GM18873 (cell line): ENCODE data around the gene P3H2.
A peak's percentile ranks its signal among the peaks of the same experiment; 100 is the strongest.
"Not testable (repeated sequence)": the region's sequence is repeated elsewhere in the genome, so short reads cannot be mapped to it uniquely, and the experiment has no call there.

ENCODE experiments used
- ATAC-seq: cut with Tn5 transposase; IDR thresholded peaks from one replicate; pipeline ENCODE4 v1.9.1; 2021; ENCODE audit warnings: mild to moderate bottlenecking, moderate library complexity, moderate number of reproducible peaks; ENCODE audit not compliant: unreplicated experiment, low FRiP score

The P3H2 gene

DNA sequence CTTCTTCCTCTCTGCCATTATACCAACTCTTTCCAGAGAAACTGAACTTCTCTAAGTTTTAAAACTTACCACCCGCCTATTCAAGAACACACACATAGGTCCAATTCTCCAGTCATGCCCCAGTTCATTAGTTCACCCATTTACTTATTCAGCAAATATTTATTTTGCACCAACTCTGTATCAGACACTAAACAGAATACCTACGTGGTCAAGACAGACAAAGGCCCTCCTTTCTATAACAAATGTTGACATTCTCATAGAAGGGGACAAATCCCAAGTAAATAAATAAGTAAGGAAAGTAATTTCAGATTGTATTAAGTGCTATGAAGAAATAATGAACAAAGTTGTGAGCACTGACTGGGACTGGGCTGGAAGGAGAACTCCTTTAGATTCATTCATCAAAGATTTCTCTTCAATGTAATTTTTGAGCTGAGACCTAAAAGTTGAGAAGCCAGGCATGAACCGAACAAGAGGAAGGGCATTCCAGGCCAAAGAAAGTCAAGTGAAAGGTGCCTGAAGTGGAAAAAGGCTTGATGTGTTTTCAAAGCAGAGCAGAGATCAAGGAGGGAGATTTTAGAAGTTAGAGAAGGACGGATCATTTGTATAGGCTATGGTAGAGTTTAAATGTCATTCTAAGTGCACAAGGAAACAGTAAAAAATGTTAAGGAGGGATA lies 120.4 kb downstream of the P3H2 start:
- ATAC-seq: no peak

DNA sequence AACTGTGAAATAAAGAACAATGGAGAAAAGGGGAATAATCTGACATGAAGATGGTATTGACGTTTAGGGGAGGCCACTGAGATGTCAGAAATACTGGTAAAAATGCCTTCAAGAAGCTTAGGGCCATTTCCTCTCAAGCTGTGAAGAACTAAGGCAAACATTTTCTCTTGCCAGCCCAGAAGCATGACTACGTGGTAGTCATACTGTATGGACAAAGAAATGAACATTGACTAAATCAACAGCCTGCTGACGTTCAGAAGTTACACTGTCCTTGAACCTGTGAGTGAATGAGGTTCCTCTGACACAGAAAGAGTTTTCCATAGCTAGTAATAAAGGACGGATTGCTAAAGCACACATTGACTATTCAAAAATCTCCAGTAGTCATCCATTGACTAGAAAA lies 121.0 kb downstream of the P3H2 start:
- ATAC-seq: no peak

DNA sequence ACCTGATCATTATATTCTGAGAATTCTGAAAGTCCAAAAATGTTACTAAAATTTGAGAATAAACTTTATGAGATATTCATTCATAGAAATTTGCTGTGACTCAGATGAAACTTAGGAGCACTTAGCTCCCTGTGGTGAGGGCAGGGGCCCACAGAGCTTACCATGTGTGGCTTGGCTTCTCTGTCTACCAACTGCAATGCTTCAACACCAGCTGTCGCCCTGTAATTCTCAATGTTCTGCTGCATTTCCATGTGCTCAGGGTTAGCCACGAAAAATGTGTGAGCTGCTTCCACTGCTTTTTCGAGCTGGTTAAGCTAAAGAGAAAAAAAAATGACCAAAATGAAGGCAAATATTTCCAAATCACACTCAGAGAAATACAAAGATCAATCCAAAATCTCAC lies 125.6 kb downstream of the P3H2 start:
- ATAC-seq: no peak

DNA sequence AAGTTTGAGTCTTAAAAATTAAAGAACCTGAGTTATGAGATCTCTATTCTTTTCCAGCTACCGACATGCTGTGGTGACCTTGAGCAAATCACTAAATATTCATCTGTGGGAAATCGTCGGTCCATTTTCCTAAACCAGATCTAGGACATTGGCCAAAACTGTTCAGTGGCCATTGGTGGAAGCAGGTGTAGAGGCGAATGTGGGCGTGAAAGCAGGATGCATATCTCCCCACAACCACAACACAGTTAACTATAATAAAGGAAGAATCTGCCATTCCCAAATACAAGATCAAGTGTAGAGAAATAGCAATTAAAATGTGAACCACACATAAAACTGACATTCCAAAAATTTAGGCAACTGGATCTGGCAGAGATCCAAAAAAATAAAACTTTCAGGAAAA lies 129.9 kb downstream of the P3H2 start:
- ATAC-seq: no peak

DNA sequence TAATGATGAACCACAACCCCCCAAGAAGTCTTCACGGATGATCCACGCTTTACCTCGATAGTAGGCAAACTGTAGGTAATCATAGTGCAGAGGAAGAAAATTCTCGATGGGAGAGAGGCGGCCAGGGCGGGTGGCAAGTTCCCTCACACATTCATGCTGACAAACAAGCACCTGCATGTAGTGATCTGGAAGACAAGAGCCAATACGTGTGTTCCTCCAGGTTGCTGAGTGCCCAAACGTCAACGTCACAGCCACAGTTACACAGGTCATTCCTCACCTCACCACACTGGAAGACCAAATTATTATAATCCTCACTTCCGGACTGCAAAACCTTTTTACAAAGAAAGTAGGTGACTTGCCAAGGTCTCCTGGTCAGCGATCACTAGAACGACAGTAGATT lies 131.8 kb downstream of the P3H2 start:
- no peak for ATAC-seq

DNA sequence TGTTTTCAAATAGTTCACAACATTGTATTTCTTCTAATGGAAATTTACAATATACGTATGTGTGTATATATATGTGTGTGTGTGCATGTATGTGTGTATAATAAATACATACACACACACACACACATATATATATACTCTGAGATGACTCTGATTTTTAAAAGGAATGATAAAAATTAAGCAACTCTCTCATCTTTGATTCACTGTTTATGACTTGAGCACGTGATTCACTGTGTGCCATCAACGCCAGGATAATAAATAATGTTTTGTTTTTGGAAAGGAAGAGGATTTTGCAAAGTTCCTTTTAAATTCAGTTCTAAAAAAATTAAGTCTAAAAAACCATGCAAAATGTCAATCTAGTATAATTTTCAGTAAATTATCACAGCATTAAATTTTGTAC lies 132.4 kb downstream of the P3H2 start:
- no peak for ATAC-seq

DNA sequence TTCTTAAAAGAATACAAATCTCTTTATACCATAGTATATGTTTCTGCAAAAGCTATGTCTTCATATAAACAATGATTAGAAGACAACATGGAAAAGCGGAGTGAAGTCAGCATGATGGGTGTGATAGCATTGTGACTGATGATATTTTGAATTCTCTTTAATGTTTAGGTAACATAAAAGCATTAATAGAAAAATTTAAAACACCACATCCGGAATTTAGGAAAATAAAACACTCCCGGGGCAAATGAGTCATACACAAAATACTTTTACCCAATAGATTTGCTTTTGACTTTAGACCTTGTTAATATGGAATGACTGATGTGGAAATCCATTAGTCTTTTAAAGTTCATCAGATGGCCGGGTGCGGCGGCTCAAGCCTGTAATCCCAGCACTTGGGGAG lies 134.7 kb downstream of the P3H2 start:
- ATAC-seq: no peak

DNA sequence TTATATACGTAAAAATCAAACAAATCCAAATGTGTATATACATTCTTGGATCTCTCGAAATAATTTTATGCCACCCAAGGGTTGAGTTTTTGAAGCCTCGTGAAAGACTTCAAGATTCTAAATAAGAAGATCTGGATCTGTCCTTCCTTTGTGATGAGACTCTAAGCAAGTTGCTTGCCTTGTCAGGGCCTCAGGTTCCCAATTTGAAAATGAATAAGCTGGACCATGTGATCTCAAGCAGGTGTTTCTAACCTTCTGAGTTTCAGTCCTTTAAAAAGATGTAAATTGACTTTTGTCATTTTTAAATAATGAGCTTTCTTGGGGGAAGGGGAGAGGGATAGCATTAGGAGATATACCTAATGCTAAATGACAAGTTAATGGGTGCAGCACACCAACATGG lies 137.1 kb downstream of the P3H2 start:
- no peak for ATAC-seq

DNA sequence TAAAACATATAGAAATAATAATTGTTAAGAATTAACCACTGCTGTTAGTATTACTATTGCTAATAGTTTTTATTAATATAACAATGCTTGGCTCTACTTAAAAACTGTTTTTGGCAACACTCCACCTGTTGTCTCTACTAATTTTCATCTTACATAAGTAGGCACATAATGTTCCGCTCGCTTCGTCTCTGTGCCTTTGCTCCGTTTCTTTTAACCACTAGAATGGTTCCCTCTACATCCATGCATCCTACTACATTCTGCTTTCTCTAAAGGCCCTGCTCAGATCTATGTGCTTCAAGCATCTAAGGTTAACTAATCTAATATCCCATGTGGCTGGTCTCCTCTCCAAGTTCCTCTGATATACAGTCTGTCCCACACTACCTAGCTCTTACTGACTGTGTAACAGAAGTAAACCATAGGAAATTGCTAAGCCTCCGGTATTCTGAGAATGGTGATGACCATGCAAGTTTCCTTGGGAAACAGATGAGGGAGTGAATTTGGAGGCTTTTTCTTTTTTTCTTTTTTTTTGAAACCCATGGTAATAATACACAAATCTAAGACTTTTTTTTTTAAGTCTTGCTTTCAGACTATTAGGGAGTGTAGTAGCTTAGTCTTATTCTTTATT lies 138.3 kb downstream of the P3H2 start:
- ATAC-seq: no peak

DNA sequence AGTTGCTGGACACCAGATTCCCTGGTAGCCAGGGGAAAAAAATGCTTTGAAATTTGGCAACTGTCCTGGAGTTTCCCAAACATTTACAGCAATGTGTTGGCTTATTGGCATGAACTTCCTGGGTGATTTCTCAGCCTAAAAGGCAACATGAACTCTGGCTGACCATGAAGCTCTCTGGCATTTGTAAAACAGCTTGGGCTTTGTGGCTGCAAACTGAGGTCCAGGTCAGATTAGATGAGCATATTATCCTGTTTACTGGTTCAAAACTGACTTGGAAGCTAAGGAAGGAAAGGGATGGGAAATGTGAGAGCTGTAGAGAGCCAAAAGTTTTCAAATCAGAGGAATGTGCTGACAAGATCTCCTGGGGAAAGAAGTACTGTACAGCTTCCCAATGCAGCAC lies 139.0 kb downstream of the P3H2 start:
- ATAC-seq: no peak

DNA sequence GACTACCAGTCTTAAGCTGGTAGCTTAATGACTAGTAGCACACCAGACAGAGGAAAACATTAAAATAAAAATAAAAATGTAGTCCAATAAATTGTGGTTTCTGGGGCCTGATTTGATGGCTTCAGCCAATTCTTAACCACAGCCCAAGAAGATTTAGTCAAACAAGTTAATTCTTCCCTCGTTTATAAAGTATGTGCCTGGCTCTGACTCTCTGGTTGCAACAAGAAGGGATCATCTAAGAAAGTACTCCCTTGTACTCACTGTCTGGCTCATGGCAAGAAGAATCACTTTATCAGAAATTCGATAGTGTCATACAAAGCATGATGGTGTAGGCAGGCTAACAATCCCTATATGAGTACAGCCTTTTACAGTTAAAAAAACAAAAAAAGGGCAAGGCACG lies 141.9 kb downstream of the P3H2 start:
- no peak for ATAC-seq

DNA sequence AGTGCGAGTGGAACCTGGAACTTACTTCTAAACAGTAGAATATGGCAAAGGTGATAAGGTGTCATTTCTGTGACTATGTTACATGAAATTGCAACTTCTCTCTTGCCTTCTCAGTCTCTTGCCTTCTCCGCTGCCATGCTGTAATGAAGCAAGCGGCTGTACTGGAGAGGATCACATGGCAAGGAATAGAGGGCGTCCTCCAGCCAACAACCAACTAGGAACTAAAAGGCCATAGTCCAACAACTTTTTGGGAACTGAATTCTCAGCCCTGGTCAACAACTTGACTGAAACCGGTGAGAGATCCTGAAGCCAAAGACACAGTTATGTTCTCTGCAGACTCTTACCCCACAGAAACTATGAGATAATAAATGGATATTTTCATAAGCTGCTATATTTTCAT lies 143.5 kb downstream of the P3H2 start:
- ATAC-seq: no peak

DNA sequence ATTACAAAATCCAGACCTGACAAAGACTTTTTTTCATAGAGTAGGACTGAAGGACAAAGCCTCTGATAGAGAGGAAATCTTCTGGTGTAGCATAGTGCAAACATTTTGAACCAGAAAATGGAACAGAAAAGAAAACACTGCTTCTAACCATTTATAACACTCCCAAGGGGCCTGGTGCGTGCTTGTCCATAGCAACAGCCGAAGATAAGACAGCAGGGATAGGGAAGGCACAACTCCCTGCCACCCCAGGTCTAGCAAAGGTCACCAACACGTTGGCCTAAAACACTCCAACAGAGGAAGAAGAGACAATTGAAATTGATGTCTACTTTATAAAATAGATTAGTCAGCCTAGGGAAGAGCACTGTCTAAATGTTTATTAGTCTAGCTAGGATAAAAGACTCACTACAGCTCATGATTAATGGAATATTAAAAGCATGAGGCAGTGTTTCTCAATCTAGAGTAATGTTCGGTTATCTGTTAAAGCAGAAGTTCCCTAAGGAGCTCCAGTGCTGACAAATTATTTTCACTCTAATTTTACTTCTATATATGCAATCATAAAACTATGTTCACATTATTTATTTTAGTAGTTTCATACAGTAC lies 145.2 kb downstream of the P3H2 start:
- ATAC-seq: no peak

DNA sequence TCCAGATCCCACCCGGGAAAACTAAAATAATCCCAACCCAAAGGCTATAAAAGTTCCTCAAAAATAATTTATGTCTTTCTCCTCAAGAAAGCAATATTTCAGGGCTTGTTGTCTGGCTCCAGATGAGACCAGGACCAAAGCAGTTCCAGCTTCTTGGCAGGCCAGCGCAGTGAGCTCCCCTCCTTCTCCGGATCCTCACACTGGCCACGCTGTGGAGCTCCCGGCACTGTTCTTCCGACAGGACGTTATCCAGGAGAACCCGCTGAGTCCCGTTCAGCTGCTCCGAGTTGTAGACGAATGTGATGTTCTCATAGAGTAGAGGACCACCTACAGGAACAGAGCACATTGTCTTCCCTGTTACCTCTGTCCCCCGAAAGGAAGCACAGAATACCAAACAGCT lies 146.3 kb downstream of the P3H2 start:
- no peak for ATAC-seq

DNA sequence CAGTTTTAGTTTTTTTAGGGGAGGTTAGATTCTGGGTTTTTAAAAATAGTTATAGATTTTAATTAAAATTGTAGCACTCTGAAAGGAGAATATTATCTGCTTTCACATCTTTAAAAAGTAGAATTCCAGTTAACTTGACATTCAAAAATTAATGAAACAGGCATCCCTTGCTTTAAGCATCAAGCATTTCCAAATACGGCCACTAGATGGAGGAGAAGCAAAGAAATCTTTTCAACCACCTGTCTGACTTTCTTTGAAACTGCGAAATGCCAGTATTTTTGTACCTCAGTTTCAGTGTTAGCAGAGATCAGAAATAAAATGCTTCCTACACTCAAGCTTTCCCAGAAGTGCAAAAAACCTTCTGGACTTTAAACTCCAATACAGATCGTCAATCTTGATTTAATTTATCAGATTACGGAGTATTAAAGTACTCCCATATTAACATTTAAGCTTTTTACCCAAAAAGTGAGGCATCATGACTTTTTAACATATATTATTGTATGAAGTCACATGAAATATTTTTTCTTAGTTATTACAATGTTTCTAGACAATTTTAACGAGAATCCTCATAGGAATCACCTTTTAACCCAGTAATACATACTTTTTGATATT lies 153.3 kb downstream of the P3H2 start:
- peak; percentile 80 for ATAC-seq

DNA sequence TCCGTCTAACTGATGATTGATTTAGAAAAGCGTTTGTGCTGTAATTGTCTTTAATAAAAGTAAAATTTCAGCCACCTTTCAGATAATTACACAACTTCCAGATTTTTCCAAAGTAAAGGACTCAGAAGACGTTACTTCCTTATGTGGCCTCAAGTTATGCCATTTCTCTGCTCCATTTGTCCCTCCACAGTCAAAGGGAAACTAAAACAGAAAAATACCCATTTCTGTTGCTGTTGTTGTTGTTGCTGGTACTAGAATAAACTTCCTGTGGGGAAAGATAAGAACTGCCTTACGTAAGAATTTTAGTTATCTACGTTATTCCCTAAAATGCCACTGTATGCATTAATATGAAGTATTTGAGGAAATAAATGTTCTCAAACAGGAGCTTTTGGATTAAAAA lies 153.9 kb downstream of the P3H2 start:
- ATAC-seq: no peak

DNA sequence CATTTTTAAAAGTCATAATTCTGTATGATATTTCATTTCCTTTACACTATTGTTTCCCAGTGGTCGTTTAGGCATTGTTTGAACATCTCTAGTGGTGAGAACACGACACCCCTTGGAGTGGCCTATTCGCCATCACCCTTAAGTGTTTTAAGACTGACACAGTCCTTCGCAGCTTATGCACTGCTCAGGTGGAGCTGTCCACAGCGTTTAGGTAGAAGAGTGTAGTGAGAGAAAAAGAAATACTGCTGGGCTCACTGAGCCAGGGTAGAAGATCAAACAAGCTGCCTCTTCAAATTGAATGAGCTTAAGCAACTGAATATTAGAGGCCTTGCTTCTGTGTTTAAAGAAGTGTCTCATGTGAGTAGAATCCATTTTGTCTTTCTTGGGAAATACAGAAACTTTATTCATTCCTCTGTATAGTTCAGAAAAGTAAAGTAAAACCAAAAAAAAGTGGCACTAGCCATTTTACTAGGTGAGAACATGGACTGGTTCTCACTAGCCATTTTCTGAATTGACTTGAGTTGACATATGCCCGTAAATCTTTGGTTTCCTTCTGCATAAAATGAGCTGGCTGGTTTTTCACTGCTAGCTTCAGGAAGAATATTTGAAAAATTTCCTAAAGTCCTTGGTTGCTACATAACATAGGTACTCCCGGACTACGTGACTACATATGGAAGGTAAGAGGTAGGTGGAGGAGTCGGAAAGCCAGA lies 155.9 kb downstream of the P3H2 start:
- ATAC-seq: no peak

DNA sequence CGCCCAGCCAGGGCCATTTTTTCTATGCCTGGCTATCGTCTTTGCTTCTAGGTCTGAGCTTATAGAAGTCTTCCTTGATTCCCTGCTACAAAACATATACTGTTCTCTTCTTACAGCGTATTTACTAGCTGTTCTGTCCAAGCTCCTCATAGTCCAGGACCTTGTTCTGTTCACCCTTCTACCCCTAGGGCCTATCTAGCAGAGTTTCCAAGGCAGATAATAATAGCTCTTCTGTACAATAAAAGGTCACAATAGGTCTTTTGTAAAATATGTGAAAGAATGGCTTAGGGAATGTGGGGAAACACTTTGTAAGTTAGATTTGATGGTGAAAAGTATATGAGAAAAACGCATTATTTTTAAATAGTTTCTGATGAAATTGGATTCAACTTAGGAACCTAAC lies 158.2 kb downstream of the P3H2 start:
- no peak for ATAC-seq

DNA sequence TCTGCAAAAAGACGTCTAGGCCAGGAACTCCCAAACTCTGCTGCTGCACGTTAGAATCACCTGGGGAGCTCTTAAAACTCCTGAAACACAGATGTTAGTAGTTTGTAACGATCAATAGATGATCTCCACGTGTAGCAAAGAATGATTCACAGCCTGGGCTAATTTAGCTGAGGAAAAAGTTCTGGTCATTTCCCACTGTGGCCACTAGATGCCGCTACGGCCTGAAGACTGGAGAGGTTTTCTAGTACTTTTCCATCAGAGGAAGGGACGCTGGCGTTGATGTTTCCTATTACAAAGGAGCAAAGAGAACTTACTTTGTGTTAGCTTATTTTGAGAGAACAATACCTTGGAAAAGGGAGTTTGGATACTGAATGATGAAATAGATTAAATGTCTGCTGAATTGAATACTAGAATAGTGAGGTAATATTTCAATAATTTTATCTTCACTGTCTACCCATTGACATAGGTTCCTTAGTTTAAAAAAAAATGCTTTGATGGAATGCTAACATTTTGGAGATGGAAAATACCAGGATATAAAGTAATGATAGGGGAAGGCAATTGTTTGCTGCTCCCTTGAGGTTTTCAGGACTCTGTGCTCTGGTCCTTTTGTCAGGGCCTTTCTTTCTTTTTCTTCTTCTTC lies 159.1 kb downstream of the P3H2 start:
- ATAC-seq: peak; percentile 56

DNA sequence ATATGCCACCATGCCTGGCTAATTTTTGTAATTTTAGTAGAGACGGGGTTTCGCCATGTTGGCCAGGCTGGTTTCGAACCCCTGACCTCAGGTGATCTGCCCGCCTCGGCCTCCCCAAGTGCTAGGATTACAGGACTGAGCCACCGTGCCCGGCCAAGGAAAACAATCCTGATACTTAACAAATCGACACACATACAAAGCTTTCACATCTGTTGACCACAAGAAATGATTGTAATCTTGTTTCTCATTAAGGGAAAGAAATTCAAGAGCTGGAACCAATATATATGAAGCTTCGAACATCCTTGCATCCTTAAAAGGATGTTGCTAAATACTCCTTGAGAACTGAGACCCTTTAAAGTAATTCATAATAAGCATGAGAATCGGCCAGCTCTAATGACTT lies 159.6 kb downstream of the P3H2 start:
- ATAC-seq: not testable (repeated sequence)
